Endothelial cell of umbilical vein (primary cell): ENCODE data around the gene SULT1C3. TPM values are rescaled to one million over a fixed set of nuclear protein-coding genes. Genes with fewer than 3 reads are reported as not detected.

ENCODE experiments used
- polyA plus RNA-seq, 4 experiments: library from polyadenylated mRNA; depleted of rRNA in 3 of 4; stranded (reverse) in 3 of 4; unstranded in 1 of 4; fragments of >200 nt; gene quantifications; 2 replicates each; pipeline versions ENCODE4 v1.2.1 to v1.2.3, GENCODE V29; 2011 to 2012; ENCODE audit warnings: missing spikeins in 1 of 4
- total RNA-seq: library from RNA; stranded (reverse); gene quantifications from 2 replicates; pipeline ENCODE4 v1.2.3, GENCODE V29; 2021

The SULT1C3 gene
- total and polyA plus RNA-seq, 2 donors (not counting 3 experiments of a cell fraction or from before 2014, with no cell fraction given) = not detected

Other genes starting within 250 kb of the SULT1C3 start
- not detected in 2 replicates for gene SULT1C2, start 48.9 kb downstream of the SULT1C3 start, total RNA-seq
- gene SULT1C2, start 48.9 kb downstream of the SULT1C3 start, polyA plus RNA-seq = not detected in 2 replicates
- 28.2 and 29.3 TPM in 2 replicates for gene SULT1C4, start 138.0 kb downstream of the SULT1C3 start, total RNA-seq
- gene SULT1C4, start 138.0 kb downstream of the SULT1C3 start, polyA plus RNA-seq = 12.0 and 17.2 TPM in 2 replicates
- 33.7 and 38.7 TPM in 2 replicates for gene GCC2, start 209.2 kb downstream of the SULT1C3 start, total RNA-seq
- gene GCC2, start 209.2 kb downstream of the SULT1C3 start, polyA plus RNA-seq = 2.7 and 4.1 TPM in 2 replicates